HFF-Myc (cell line): ENCODE measurements around the gene FXN.

ENCODE experiments used
- DNase-seq: peaks from one replicate; pipeline ENCODE4 v3.0.0-alpha.2; 2011; ENCODE audit warnings: low read depth; ENCODE audit errors: extremely low read depth
- H3K4me3 ChIP-seq: replicated peaks from 2 replicates; pipeline ENCODE4 v1.5.1; 2011; ENCODE audit warnings: low read depth, mild to moderate bottlenecking, control low read depth, low read length
- TF ChIP-seq, protein P1 (sequence below): IDR thresholded peaks from 2 replicates; pipeline ENCODE4 v1.5.1; 2012; ENCODE audit warnings: mild to moderate bottlenecking, low read depth, low read length, control low read depth; ENCODE audit errors: missing control alignments

FXN gene

GRCh38 chr9:69085569-69086283 lies 50.2 kb downstream of the FXN start:
- TF ChIP-seq, protein P1, sequence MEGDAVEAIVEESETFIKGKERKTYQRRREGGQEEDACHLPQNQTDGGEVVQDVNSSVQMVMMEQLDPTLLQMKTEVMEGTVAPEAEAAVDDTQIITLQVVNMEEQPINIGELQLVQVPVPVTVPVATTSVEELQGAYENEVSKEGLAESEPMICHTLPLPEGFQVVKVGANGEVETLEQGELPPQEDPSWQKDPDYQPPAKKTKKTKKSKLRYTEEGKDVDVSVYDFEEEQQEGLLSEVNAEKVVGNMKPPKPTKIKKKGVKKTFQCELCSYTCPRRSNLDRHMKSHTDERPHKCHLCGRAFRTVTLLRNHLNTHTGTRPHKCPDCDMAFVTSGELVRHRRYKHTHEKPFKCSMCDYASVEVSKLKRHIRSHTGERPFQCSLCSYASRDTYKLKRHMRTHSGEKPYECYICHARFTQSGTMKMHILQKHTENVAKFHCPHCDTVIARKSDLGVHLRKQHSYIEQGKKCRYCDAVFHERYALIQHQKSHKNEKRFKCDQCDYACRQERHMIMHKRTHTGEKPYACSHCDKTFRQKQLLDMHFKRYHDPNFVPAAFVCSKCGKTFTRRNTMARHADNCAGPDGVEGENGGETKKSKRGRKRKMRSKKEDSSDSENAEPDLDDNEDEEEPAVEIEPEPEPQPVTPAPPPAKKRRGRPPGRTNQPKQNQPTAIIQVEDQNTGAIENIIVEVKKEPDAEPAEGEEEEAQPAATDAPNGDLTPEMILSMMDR: no peak
- H3K4me3 ChIP-seq: no peak overlapping the region
- no peak for DNase-seq

- DNase-seq: no peak
- TF ChIP-seq, protein P1: no peak
- no peak overlapping the region for H3K4me3 ChIP-seq
Observed at GRCh38 chr9:69086312-69086711, 50.8 kb downstream of the FXN start.

GRCh38 chr9:69086769-69087168 lies 51.2 kb downstream of the FXN start:
- no peak overlapping the region for H3K4me3 ChIP-seq
- no peak for DNase-seq
- TF ChIP-seq, protein P1: no peak

- TF ChIP-seq, protein P1: no peak
- H3K4me3 ChIP-seq: no peak overlapping the region
- DNase-seq: no peak
Observed at GRCh38 chr9:69089082-69089481, 53.5 kb downstream of the FXN start.

GRCh38 chr9:69089491-69089890 lies 53.9 kb downstream of the FXN start:
- TF ChIP-seq, protein P1: no peak
- no peak overlapping the region for H3K4me3 ChIP-seq
- no peak for DNase-seq

- no peak for DNase-seq
- H3K4me3 ChIP-seq: no peak overlapping the region
- TF ChIP-seq, protein P1: no peak
Observed at GRCh38 chr9:69090140-69090750, 54.7 kb downstream of the FXN start.

- no peak for DNase-seq
- H3K4me3 ChIP-seq: no peak overlapping the region
- TF ChIP-seq, protein P1: no peak
Observed at GRCh38 chr9:69090946-69091345, 55.4 kb downstream of the FXN start.
